Stomach (tissue), 9 donors: Measurements from ENCODE around the gene TEAD4. TPM values are rescaled to one million over a fixed set of nuclear protein-coding genes. Genes with fewer than 3 reads are reported as not detected.
A peak's percentile ranks its signal among the peaks of the same experiment; 100 is the strongest.

Experiments used
- DNase-seq, 2 donors: peaks; one replicate each; pipeline versions ENCODE4 v3.0.0 to v3.0.0-alpha.2; 2013 to 2019
- H3K27ac ChIP-seq, 5 donors: fragments of 200-600 bp in 4 of 5; sonication (generic) in 4 of 5; one replicate each; pipeline ENCODE4 v1.5.1; 2013 to 2019; ENCODE audit warnings: mild to moderate bottlenecking in 1 of 5, moderate library complexity in 1 of 5
- H3K27me3 ChIP-seq, 3 donors: fragments of 200-600 bp; sonication (generic); one replicate each; pipeline ENCODE4 v1.5.1; 2017 to 2019; ENCODE audit warnings: mixed run types in 1 of 3
- H3K36me3 ChIP-seq, 4 donors: fragments of 200-600 bp; sonication (generic); 1 replicate in 3 of 4; 2 replicates in 1 of 4; pipeline ENCODE4 v1.5.1; 2016 to 2019
- H3K4me1 ChIP-seq, 4 donors: fragments of 200-600 bp; sonication (generic); one replicate each; pipeline ENCODE4 v1.5.1; 2016 to 2019
- H3K4me3 ChIP-seq, 4 donors: fragments of 200-600 bp; sonication (generic) in 3 of 4; one replicate each; pipeline ENCODE4 v1.5.1; 2016 to 2019; ENCODE audit warnings: mild to moderate bottlenecking in 1 of 4
- H3K9me3 ChIP-seq, 4 donors: fragments of 200-600 bp; sonication (generic); one replicate each; pipeline ENCODE4 v1.5.1; 2016 to 2019
- EP300 ChIP-seq: sonication (generic); formaldehyde crosslinking; IDR thresholded peaks from one replicate; pipeline ENCODE4 v1.6.1; 2017; ENCODE audit warnings: antibody characterized with exemption
- POLR2A ChIP-seq, 4 donors: fragments of 450-650 bp; IDR thresholded peaks; one replicate each; pipeline ENCODE4 v1.6.1; 2016; ENCODE audit warnings: antibody characterized with exemption in 4 of 4, control low read depth in 2 of 4, mild to moderate bottlenecking in 1 of 4, moderate library complexity in 1 of 4
- POLR2AphosphoS5 ChIP-seq, 3 donors: sonication (generic); formaldehyde crosslinking; IDR thresholded peaks; one replicate each; pipeline ENCODE4 v1.6.1; 2016; ENCODE audit warnings: antibody characterized with exemption in 3 of 3
- WGBS, 5 donors: extraction: QIAGEN DNeasy Blood & Tissue Kit in 3 of 5; methylation state at CpG; one replicate each; pipeline versions ENCODE4 v1.1.5 to v1.1.7; 2013 to 2018; 5-methylcytosine and 5-hydroxymethylcytosine counted together
- intact Hi-C: fragments of 100-400 bp; cut with DNase I; formaldehyde crosslinking; loops from one replicate; pipeline ENCODE4 v1.15.1; 2023; ENCODE audit warnings: low total_unique reads
- polyA plus RNA-seq, 3 donors: library from polyadenylated mRNA; stranded (reverse); fragments of 200-250 nt; gene quantifications; one replicate each; pipeline ENCODE4 v1.2.3, GENCODE V29; 2013
- total RNA-seq, 5 donors: library from RNA; depleted of rRNA; stranded (reverse); fragments of >200 nt; gene quantifications; one replicate each; pipeline versions ENCODE4 v1.1.0 to v1.2.3, GENCODE V29; 2014 to 2016
- TF ChIP-seq, protein P1 (sequence below), 7 experiments: fragments of 450-650 bp in 4 of 7; fragments of 200-600 bp in 3 of 7; sonication (generic) in 3 of 7; IDR thresholded peaks; one replicate each; pipeline ENCODE4 v1.5.1; 2016 to 2019; ENCODE audit warnings: antibody characterized with exemption in 7 of 7, control low read depth in 2 of 7, mild to moderate bottlenecking in 1 of 7
- donor health status: healthy with polysubstance abuse.
- donor health status: Bipolar disorder and iron deficiency.
- donor health status: healthy.

TEAD4 gene
- total and polyA plus RNA-seq, 8 donors = 5.7 to 10.6 (median 8.3) TPM; not detected in 2

DNA sequence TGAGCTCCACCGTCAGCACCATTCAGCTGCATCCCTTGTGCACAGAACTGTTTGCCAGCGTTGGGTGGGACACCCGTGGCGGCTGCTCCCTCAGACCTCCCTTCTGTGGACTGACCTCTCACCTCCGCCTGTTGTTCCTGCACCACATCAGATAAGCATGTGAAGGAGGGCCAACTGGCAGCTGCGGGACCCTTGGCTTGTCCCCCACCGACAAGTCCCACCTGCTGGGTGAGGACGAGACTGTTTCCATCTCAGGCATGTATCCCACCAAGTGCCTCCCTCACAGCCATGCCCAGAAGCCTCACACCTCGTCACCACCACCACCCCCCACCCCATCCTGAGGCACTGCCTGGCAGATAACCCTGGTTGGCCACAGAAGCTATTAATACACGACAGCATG, 18.6 kb upstream of the TEAD4 start:
- H3K27me3 ChIP-seq = no peaks in the 10 kb centered on the region
- H3K4me3 ChIP-seq = no peak overlapping the region
- WGBS, 5 donors = 25 to 53% (median 44%) methylated on average over 9 to 10 of the region's 10 CpGs
- H3K36me3 ChIP-seq = peaks cover 22 to 59% (median 56%) of the 10 kb centered on the region in 4 donors
- H3K27ac ChIP-seq = no peak overlapping the region
- TF ChIP-seq POLR2AphosphoS5 (IDR thresholded peaks at IDR 0.05) = no peak
- TF ChIP-seq EP300 = no peak
- TF ChIP-seq, protein P1, sequence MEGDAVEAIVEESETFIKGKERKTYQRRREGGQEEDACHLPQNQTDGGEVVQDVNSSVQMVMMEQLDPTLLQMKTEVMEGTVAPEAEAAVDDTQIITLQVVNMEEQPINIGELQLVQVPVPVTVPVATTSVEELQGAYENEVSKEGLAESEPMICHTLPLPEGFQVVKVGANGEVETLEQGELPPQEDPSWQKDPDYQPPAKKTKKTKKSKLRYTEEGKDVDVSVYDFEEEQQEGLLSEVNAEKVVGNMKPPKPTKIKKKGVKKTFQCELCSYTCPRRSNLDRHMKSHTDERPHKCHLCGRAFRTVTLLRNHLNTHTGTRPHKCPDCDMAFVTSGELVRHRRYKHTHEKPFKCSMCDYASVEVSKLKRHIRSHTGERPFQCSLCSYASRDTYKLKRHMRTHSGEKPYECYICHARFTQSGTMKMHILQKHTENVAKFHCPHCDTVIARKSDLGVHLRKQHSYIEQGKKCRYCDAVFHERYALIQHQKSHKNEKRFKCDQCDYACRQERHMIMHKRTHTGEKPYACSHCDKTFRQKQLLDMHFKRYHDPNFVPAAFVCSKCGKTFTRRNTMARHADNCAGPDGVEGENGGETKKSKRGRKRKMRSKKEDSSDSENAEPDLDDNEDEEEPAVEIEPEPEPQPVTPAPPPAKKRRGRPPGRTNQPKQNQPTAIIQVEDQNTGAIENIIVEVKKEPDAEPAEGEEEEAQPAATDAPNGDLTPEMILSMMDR (IDR thresholded peaks at IDR 0.05) = no peak
- no peak for TF ChIP-seq POLR2A (IDR thresholded peaks at IDR 0.05)
- intact Hi-C loops = loop anchor here (10.0 kb wide), 1 partner anchor 86 kb away; the partner anchor contains the start of gene TEX52
- H3K9me3 ChIP-seq = no peaks in the 10 kb centered on the region
- H3K4me1 ChIP-seq = peaks cover 0 to 10% (median 5%) of the 10 kb centered on the region in 4 donors
- no peak for DNase-seq

DNA sequence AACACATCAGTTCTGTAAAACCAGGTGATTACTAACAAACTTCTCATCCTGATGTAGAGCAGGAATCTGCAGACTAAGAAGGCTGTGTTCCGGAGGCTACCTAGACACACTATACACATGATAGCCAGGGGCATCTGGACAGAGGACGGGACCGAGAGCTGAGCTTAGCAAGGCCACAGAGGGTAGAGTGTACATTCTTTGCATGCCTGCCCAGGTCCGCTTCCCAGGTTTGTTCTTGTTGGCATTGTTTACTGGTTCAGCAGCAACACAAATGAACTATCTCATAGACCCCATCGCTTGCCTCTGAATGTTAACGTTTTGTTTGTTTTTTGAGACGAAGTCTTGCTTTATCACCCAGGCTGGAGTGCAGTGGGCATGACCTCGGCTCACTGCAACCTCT, 17.7 kb upstream of the TEAD4 start:
- Histone ChIP-seq H3K9me3 (no peaks in the 10 kb centered on the region), H3K4me3 (no peak overlapping the region), H3K27ac (no peak overlapping the region), H3K4me1 (peaks cover 0 to 10% (median 5%) of the 10 kb centered on the region in 4 donors), H3K27me3 (no peaks in the 10 kb centered on the region), H3K36me3 (peaks cover 22 to 49% (median 47%) of the 10 kb centered on the region in 4 donors)
- intact Hi-C loops = loop anchor here (10.0 kb wide), 1 partner anchor 87 kb away; the partner anchor contains the start of gene TEX52
- TF ChIP-seq POLR2AphosphoS5 (IDR thresholded peaks at IDR 0.05) = no peak
- TF ChIP-seq, protein P1 (IDR thresholded peaks at IDR 0.05) = no peak
- no peak for TF ChIP-seq EP300
- no peak for TF ChIP-seq POLR2A (IDR thresholded peaks at IDR 0.05)
- no peak for DNase-seq
- WGBS, 5 donors = 63 to 76% (median 66%) methylated on average over 8 of the region's 8 CpGs

- Histone ChIP-seq H3K36me3 (peaks cover 11 to 28% (median 21%) of the 10 kb centered on the region in 4 donors), H3K4me1 (peaks cover 0 to 10% (median 5%) of the 10 kb centered on the region in 4 donors), H3K4me3 (peak overlapping the region in 3 of 4 donors; percentile 13 to 29 (median 19)), H3K9me3 (no peaks in the 10 kb centered on the region), H3K27ac (peak overlapping the region in 2 of 5 donors; percentile 2 to 56), H3K27me3 (no peaks in the 10 kb centered on the region)
- TF ChIP-seq, protein P1 (IDR thresholded peaks at IDR 0.05) = peak in 5 of 7 experiments; percentile 67 to 84 (median 73)
- no peak for TF ChIP-seq POLR2A (IDR thresholded peaks at IDR 0.05)
- TF ChIP-seq EP300 = no peak
- peak in 1 of 3 donors; percentile 5 for TF ChIP-seq POLR2AphosphoS5 (IDR thresholded peaks at IDR 0.05)
- peak; percentile 72 to 84 for DNase-seq
- 22 to 31% (median 24%) methylated on average over 14 to 24 of the region's 24 CpGs for WGBS, 5 donors
- intact Hi-C loops = loop anchor here (10.0 kb wide), 1 partner anchor 90 kb away; the partner anchor contains the start of gene TEX52
Measured at GRCh38 chr12:2944401-2945047, 14.7 kb upstream of the TEAD4 start.

- 76 to 86% (median 83%) methylated on average over 4 of the region's 4 CpGs for WGBS, 5 donors
- no peak overlapping the region for H3K4me3 ChIP-seq
- intact Hi-C loops = loop anchor here (10.0 kb wide), 1 partner anchor 95 kb away; the partner anchor contains the start of gene TEX52
- peaks cover 0 to 6% (median 3%) of the 10 kb centered on the region in 4 donors for H3K4me1 ChIP-seq
- H3K36me3 ChIP-seq = peaks cover 0 to 6% (median 0%) of the 10 kb centered on the region in 4 donors
- no peak for TF ChIP-seq POLR2AphosphoS5 (IDR thresholded peaks at IDR 0.05)
- H3K27me3 ChIP-seq = no peaks in the 10 kb centered on the region
- DNase-seq = no peak
- no peaks in the 10 kb centered on the region for H3K9me3 ChIP-seq
- H3K27ac ChIP-seq = no peak overlapping the region
Measured at GRCh38 chr12:2949411-2949810, 9.8 kb upstream of the TEAD4 start.

DNA sequence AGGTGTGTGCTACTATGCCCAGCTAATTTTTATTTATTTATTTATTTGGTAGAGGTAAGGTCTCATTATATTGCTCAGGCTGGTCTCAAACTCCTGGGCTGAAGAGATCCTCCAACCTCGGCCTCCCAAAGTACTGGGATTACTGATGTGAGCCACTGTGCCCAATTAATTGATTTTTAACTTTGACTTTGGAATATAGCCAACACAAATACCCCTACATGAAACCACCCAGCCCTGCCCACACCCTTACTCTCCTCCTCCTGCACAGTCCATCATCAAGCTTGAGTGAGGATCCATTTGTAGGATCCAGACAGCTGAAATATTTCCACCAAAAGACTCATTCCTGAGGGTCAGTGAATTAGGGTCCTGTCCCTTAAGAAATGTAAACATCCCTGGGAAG, 3.3 kb upstream of the TEAD4 start:
- no peak for DNase-seq
- peaks cover 0 to 34% (median 0%) of the 10 kb centered on the region in 3 donors for H3K27me3 ChIP-seq
- H3K4me1 ChIP-seq = peaks cover 11 to 28% (median 23%) of the 10 kb centered on the region in 4 donors
- 77 to 94% (median 87%) methylated on average over 1 of the region's 1 CpG for WGBS, 5 donors
- no peak for TF ChIP-seq POLR2A (IDR thresholded peaks at IDR 0.05)
- no peak for TF ChIP-seq POLR2AphosphoS5 (IDR thresholded peaks at IDR 0.05)
- TF ChIP-seq EP300 = no peak
- TF ChIP-seq, protein P1 (IDR thresholded peaks at IDR 0.05) = no peak
- H3K9me3 ChIP-seq = no peaks in the 10 kb centered on the region
- no peaks in the 10 kb centered on the region for H3K36me3 ChIP-seq
- no peak overlapping the region for H3K27ac ChIP-seq
- intact Hi-C loops = no loop called here
- no peak overlapping the region for H3K4me3 ChIP-seq
